Gastrocnemius medialis (tissue), 4 donors: ENCODE results near the gene C2orf68. TPM values are rescaled to one million over a fixed set of nuclear protein-coding genes. Genes with fewer than 3 reads are reported as not detected.
A peak's percentile ranks its signal among the peaks of the same experiment; 100 is the strongest.
"Not testable (repeated sequence)": the region's sequence is repeated elsewhere in the genome, so short reads cannot be mapped to it uniquely, and the experiment has no call there.

Experiments
- ATAC-seq, 2 donors: fragments of 150-250 bp; one replicate each; pipeline ENCODE4 v1.9.1; 2016
- DNase-seq, 2 donors: peaks; one replicate each; pipeline ENCODE4 v3.0.0-alpha.2; 2019
- H3K27ac ChIP-seq, 4 donors: fragments of 200-600 bp; sonication (generic); 1 replicate in 1 of 4; 2 replicates in 3 of 4; pipeline ENCODE4 v1.5.1; 2016 to 2018; ENCODE audit warnings: mild to moderate bottlenecking in 2 of 4, moderate library complexity in 1 of 4
- H3K27me3 ChIP-seq, 3 donors: fragments of 200-600 bp; sonication (generic) in 2 of 3; 1 replicate in 1 of 3; 2 replicates in 2 of 3; pipeline versions ENCODE4 v1.5.1 to v1.6.0; 2016 to 2019; ENCODE audit warnings: mild to moderate bottlenecking in 1 of 3, moderate library complexity in 1 of 3
- H3K36me3 ChIP-seq, 2 donors: fragments of 200-600 bp; sonication (generic) in 1 of 2; one replicate each; pipeline ENCODE4 v1.5.1; 2017 to 2018
- H3K4me1 ChIP-seq, 2 donors: fragments of 200-600 bp; sonication (generic) in 1 of 2; one replicate each; pipeline ENCODE4 v1.5.1; 2016 to 2017; ENCODE audit warnings: mild to moderate bottlenecking in 2 of 2
- H3K4me3 ChIP-seq, 4 donors: fragments of 200-600 bp; sonication (generic) in 3 of 4; 1 replicate in 1 of 4; 2 replicates in 3 of 4; pipeline ENCODE4 v1.5.1; 2016 to 2019; ENCODE audit warnings: mild to moderate bottlenecking in 2 of 4
- H3K9me3 ChIP-seq, 3 donors: fragments of 200-600 bp; sonication (generic) in 2 of 3; 1 replicate in 1 of 3; 2 replicates in 2 of 3; pipeline ENCODE4 v1.5.1; 2016 to 2019
- CTCF ChIP-seq, 5 experiments: fragments of 450-650 bp in 3 of 5; fragments of 200-600 bp in 2 of 5; sonication (generic) in 2 of 5; IDR thresholded peaks in 4 of 5; conservative IDR thresholded peaks in 1 of 5; 1 replicate in 4 of 5; 2 replicates in 1 of 5; pipeline ENCODE4 v1.5.1; 2016 to 2019; ENCODE audit warnings: antibody characterized with exemption in 5 of 5, mild to moderate bottlenecking in 3 of 5, moderate library complexity in 3 of 5
- POLR2A ChIP-seq, 2 donors: fragments of 450-650 bp; IDR thresholded peaks; one replicate each; pipeline ENCODE4 v1.6.1; 2017; ENCODE audit warnings: antibody characterized with exemption in 2 of 2, mild to moderate bottlenecking in 2 of 2, moderate library complexity in 2 of 2
- in situ Hi-C, 4 donors: fragments of 200-750 bp; cut with MboI; loops; one replicate each; pipeline versions ENCODE4 v1.15.0 to v1.8.0; 2017; ENCODE audit warnings: low sequenced_read_pairs in 4 of 4
- intact Hi-C: fragments of 100-400 bp; cut with DNase I; formaldehyde crosslinking; loops from one replicate; pipeline ENCODE4 v1.15.1; 2023; ENCODE audit warnings: low total_unique reads
- total RNA-seq, 4 donors: library from RNA; depleted of rRNA; stranded (reverse); fragments of >200 nt; gene quantifications; one replicate each; pipeline versions ENCODE4 v1.1.0 to v1.2.3, GENCODE V29; 2016

C2orf68 gene
- total RNA-seq, 4 donors from 2014 or later: 28.4 to 35.4 (median 32.3) TPM

DNA sequence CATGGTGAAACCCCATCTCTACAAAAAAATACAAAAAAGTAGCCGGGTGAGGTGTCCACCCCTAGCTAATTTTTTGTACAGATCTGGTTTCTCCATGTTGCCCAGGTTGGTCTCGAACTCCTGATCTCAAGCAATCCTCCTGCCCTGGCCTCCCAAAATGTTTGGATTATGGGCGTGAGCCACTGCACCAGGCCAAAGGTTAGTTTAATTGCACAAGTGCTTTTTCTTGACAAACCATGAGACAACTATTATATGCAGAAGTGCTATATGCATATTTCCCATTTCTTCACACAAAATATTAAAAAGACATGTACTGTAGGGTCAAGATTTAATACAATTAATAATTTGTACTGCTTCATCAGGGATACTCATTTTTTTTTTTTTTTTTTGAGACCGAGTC lies 45.6 kb downstream of the C2orf68 start:
- intact Hi-C loops (no loop called here), in situ Hi-C loops (no loop called here)
- TF ChIP-seq CTCF (IDR thresholded peaks at IDR 0.05 in 4 of 5, conservative IDR thresholded peaks at IDR 0.05 in 1 of 5) (no peak), POLR2A (IDR thresholded peaks at IDR 0.05) (no peak)

GRCh38 chr2:85564144-85564563 lies 47.7 kb downstream of the C2orf68 start:
- Histone ChIP-seq H3K4me3 (no peak overlapping the region), H3K9me3 (no peaks in the 10 kb centered on the region), H3K27ac (no peak overlapping the region), H3K36me3 (no peaks in the 10 kb centered on the region), H3K27me3 (no peaks in the 10 kb centered on the region), H3K4me1 (peaks cover 22% of the 10 kb centered on the region in 2 donors)
- intact Hi-C loops (loop anchor here (5.0 kb wide), 1 partner anchor 38 kb away; the partner anchor contains the start of gene TMEM150A), in situ Hi-C loops (no loop called here)
- TF ChIP-seq POLR2A (IDR thresholded peaks at IDR 0.05) (no peak), CTCF (IDR thresholded peaks at IDR 0.05 in 4 of 5, conservative IDR thresholded peaks at IDR 0.05 in 1 of 5) (no peak)
- DNase-seq: no peak
- ATAC-seq: no peak

More for the DNA sequence above, 45.6 kb downstream of the C2orf68 start:
- Histone ChIP-seq H3K4me3 (no peak overlapping the region), H3K36me3 (no peaks in the 10 kb centered on the region), H3K27ac (no peak overlapping the region), H3K9me3 (no peaks in the 10 kb centered on the region), H3K27me3 (no peaks in the 10 kb centered on the region), H3K4me1 (peaks cover 6 to 9% of the 10 kb centered on the region in 2 donors)
- DNase-seq: no peak
- no peak for ATAC-seq

DNA sequence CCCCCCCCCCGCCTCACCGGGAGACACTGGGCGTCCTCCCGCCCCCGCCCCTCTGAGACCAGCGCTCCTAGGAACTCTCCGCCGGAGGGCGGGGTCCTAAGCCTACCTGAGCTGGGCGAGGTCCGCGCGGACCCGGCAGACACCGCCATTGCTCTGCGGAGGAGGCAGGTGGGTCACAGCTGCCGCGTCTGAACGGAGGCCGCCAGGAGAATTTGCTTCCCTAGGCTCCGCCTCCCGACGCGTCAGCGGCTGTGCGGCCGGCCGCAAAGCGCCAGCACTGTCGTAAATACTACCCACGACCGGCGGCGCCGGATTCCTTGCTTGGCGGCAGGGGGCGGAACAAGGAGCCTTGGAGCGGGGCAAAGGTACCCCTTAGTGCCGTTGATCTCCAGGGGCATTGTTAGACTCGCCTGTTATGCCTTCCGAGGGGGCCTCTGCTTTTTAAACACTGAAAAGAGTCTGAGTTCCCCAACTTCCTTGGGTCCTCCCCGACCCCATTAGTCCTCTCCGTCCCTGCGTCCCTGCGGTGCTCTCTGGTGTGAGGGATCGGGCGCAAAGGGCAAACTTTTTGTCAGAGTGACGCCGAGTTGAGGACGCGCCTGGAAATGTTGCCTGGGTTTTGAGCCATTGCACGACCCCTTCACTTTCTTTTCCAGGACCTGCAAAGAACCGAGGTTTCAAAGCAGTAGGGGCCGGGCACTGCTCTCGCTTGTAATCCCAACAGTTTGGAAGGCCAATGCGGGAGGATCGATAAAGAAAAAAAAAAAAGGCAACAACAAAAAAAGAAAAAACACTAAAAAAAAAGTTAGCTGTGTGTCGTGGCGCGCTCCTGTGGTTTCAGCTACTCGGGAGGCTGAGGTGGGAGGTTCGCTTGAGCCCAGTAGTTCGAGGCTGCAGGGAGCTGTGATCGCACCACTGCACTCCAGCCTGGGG lies 50.3 kb downstream of the C2orf68 start, which contains the start of gene GGCX:
GGCX (minus strand) TSS at position 214 of the 933 bp plus-strand sequence; CDS start at position 149, 65 bp downstream.
- peak; percentile 90 to 96 for DNase-seq
- Histone ChIP-seq H3K9me3 (no peaks in the 10 kb centered on the region), H3K27me3 (no peaks in the 10 kb centered on the region), H3K4me3 (peak within 1 kb of the TSS; percentile 69 to 93 (median 90)), H3K27ac (peak within 1 kb of the TSS; percentile 91 to 95 (median 93)), H3K4me1 (peaks cover 22 to 24% of the 10 kb centered on the region in 2 donors), H3K36me3 (peaks cover 0 to 13% of the 10 kb centered on the region in 2 donors)
- intact Hi-C loops: loop anchor here (5.0 kb wide), 1 partner anchor 41 kb away; the partner anchor contains the start of gene TMEM150A
- peak; percentile 90 to 92 for ATAC-seq
- peak; percentile 81 to 83 for TF ChIP-seq POLR2A (IDR thresholded peaks at IDR 0.05)
- peak in 3 of 5 experiments; percentile 27 to 58 (median 55) for TF ChIP-seq CTCF (IDR thresholded peaks at IDR 0.05 in 4 of 5, conservative IDR thresholded peaks at IDR 0.05 in 1 of 5)
- in situ Hi-C loops: no loop called here

- H3K27me3 ChIP-seq: no peaks in the 10 kb centered on the region
- H3K4me3 ChIP-seq: peak overlapping the region; percentile 69 to 93 (median 90)
- TF ChIP-seq POLR2A (IDR thresholded peaks at IDR 0.05): no peak
- no peak for TF ChIP-seq CTCF (IDR thresholded peaks at IDR 0.05 in 4 of 5, conservative IDR thresholded peaks at IDR 0.05 in 1 of 5)
- peak overlapping the region; percentile 91 to 95 (median 93) for H3K27ac ChIP-seq
- DNase-seq: no peak
- ATAC-seq: peak in 1 of 2 donors; percentile 16
- H3K4me1 ChIP-seq: peaks cover 22 to 24% of the 10 kb centered on the region in 2 donors
- intact Hi-C loops: loop anchor here (5.0 kb wide), 1 partner anchor 41 kb away; the partner anchor contains the start of gene TMEM150A
- in situ Hi-C loops: no loop called here
- H3K36me3 ChIP-seq: peaks cover 0 to 20% of the 10 kb centered on the region in 2 donors
- H3K9me3 ChIP-seq: no peaks in the 10 kb centered on the region
Observed at GRCh38 chr2:85560812-85561279, 51.0 kb downstream of the C2orf68 start.

- Histone ChIP-seq H3K27ac (peak overlapping the region in 3 of 4 donors; percentile 91 to 95 (median 91)), H3K36me3 (peaks cover 0 to 22% of the 10 kb centered on the region in 2 donors), H3K4me3 (peak overlapping the region; percentile 69 to 93 (median 90)), H3K4me1 (peaks cover 22 to 24% of the 10 kb centered on the region in 2 donors)
- ATAC-seq, DNase-seq, in situ Hi-C loops, H3K27me3 ChIP-seq, H3K9me3 ChIP-seq: not testable (repeated sequence)
- intact Hi-C loops: loop anchor here (5.0 kb wide), 1 partner anchor 42 kb away; the partner anchor contains the start of gene TMEM150A
Observed at GRCh38 chr2:85560403-85560726, 51.5 kb downstream of the C2orf68 start.
